LNCaP clone FGC (cell line): Measurements from ENCODE around the gene SIGMAR1.
A peak's percentile ranks its signal among the peaks of the same experiment; 100 is the strongest.

Source experiments
- DNase-seq: peaks from one replicate; pipeline ENCODE4 v3.0.0-alpha.2; 2011; ENCODE audit warnings: low read depth
- H3K4me3 ChIP-seq: 2 replicates; pipeline ENCODE4 v1.5.1; 2011; ENCODE audit warnings: mild to moderate bottlenecking, low read depth, low read length, control low read depth
- CTCF ChIP-seq: IDR thresholded peaks from 2 replicates; pipeline ENCODE4 v1.5.1; 2012; ENCODE audit warnings: mild to moderate bottlenecking; ENCODE audit not compliant: control insufficient read depth, insufficient read depth; ENCODE audit errors: extremely low read depth

The SIGMAR1 gene

DNA sequence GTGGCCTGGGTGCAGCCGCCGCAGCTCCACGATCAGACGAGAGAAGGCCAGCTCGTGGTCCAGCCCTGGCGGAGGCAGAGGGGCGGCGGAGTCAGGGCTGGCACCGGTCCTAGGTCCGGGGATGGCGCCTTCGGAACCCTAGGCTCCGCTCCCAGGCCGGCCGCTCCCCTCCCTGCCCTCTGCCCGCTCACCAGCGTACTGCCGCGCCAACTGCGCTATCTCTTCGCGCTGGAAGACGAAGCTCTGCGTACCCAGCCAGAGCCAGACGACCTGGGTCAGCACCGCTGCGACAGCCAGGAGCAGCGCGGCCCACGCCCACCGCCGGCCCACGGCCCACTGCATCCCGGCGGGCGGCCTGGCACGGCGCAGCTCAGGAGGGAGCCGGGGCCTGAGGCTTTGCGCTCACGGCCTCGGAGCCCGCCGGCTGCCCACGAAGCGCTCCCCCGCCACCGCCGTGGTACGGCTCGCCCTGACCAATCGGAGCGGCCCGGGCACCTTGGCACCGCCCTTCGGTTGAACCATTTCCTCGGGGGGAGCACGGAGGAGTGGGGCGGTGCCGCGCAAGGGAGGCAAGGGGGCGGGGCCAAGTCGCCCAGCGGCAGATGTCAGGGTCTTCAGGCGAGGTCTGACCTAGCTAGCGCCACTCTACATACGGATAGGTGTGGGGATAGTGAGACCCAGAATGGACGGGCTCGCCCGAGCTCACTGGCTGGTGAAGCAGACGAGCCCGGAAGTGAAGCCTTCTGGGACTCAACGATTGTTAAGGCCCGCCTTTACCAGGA, at the start of gene SIGMAR1:
TSS of gene SIGMAR1 (minus strand) at position 432 of the 782 bp plus-strand sequence. CDS start at position 342, 90 bp downstream.
- H3K4me3 ChIP-seq: peak within 1 kb of the TSS; percentile 83
- DNase-seq: peak; percentile 76
- TF ChIP-seq CTCF: no peak

DNA sequence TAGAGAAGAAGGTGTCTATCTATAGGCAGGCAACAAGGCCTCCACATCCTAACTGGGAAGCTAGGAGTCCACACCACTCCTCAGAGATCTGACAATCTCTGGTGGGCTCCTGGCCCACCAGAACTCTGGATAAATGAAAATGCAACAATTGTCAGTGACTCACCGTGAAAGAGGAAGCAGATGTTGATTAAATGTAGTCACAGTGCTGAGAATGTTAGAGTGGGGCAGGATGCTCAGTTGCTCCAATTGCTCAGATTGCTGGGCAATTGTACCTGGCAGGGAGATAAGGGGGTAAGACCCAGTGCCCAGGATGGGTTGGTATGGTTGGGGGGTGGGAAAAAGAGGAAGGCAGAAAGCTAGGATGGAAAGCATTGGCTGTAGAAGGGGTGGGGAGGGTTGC, 49.1 kb upstream of the SIGMAR1 start:
- TF ChIP-seq CTCF: no peak
- no peak overlapping the region for H3K4me3 ChIP-seq
- DNase-seq: no peak

DNA sequence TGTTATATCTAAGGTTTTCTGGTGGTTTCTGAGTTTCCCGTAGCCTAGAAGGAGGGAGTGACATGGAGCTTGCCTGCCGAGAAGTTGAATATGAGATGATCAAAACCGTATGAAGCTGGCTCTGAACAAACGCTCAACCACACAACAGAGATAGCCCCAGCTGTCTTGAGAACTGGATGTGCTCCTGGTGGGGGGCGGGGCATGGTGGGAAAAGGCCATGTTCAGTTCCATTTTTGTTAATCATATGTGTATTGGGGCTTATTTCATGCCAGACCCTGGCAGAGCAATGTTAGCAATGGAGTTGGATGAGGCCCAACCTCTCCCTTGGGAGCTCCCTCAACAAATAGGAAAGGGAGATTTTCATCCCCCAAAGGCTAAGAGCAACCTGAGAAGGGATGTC, 48.6 kb upstream of the SIGMAR1 start:
- H3K4me3 ChIP-seq: no peak overlapping the region
- TF ChIP-seq CTCF: no peak
- no peak for DNase-seq

DNA sequence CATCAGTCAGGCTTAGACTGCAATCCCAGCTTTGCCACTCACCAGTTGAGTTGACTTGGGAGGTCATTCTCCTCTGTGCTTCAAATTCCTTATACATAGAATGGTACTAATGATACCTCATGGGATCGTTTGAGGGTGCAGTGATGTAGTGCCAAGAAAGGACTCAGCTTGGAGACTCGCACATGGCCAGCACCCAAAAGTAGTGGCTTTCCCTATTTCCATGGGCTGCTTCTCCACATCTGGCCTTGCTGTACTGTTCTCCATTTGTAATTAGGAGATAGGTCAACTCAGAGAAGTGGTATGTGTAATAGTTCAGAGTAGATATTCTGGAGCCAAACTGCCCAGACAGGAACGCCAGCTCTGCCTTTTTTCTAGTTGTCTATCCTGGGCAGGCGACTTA, 48.0 kb upstream of the SIGMAR1 start:
- DNase-seq: no peak
- no peak for TF ChIP-seq CTCF
- H3K4me3 ChIP-seq: no peak overlapping the region

DNA sequence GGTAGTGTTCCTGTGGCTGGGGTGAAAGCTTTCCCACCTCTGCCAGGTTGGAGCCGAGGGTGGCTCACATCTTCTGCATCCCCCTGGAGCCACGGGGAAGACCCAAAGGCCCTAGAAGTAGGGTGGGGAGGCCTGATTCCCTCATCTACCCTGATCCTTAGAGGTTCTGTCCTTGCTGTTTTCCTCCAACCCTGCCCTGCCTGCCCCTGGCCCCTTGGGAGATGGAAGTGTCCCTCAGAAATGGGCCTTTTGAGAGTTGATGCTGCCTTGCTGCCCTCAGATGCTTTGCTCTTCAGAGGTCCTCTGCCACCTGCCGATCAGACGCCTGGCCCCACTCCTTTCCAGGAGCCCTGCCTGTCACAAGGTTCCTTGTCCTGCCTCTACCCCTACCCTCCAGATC, 47.2 kb upstream of the SIGMAR1 start:
- no peak for TF ChIP-seq CTCF
- H3K4me3 ChIP-seq: no peak overlapping the region
- DNase-seq: no peak

DNA sequence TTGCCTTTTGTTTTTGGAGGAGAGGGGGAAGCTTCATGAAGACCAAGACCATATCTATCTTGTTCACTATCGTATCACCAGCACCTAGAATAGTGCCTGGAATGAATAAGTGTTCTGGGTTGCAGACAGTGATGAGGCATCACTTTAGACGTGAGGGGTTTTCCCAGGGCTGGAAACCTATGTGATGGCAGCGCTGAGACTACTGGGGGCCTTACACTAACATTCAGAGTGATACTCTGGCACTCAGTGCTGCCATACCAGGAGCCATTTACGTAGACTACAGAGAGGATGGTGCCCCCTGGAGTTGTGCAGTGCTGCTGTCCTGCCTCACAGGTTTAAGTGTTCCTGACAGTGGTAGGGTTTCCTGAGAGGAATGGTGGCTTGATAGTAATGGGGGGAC, 46.6 kb upstream of the SIGMAR1 start:
- DNase-seq: no peak
- no peak for TF ChIP-seq CTCF
- no peak overlapping the region for H3K4me3 ChIP-seq

DNA sequence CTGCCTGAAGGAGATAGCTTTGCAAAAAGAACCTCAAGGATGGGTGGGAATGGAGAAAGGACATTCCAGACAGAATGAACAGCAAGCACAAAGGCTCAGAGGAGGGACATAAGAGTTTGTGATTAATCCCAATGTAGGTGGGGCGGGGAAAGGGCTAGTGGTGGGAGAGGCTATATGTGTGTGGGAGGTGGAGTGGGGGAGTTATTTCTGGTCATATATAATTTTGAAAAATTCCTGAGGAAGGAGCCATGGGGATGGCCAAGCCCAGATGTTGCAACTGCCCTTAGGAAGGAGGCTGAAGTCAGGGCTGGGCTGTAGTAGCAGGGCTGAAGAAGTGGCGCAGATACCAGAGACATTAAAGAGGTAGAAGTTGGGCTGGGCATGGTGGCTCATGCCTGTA, 38.3 kb upstream of the SIGMAR1 start:
- no peak for TF ChIP-seq CTCF
- H3K4me3 ChIP-seq: no peak overlapping the region
- DNase-seq: no peak
